GM10847 (cell line): ENCODE data around the gene AUP1.

Experiments
- POLR2A ChIP-seq: IDR thresholded peaks from 2 replicates; pipeline ENCODE4 v1.6.1; 2011; ENCODE audit not compliant: insufficient read length; ENCODE audit errors: extremely low read depth

Gene AUP1

GRCh38 chr2:74513605-74514367 lies 15.7 kb downstream of the AUP1 start:
- TF ChIP-seq POLR2A = no peak

DNA sequence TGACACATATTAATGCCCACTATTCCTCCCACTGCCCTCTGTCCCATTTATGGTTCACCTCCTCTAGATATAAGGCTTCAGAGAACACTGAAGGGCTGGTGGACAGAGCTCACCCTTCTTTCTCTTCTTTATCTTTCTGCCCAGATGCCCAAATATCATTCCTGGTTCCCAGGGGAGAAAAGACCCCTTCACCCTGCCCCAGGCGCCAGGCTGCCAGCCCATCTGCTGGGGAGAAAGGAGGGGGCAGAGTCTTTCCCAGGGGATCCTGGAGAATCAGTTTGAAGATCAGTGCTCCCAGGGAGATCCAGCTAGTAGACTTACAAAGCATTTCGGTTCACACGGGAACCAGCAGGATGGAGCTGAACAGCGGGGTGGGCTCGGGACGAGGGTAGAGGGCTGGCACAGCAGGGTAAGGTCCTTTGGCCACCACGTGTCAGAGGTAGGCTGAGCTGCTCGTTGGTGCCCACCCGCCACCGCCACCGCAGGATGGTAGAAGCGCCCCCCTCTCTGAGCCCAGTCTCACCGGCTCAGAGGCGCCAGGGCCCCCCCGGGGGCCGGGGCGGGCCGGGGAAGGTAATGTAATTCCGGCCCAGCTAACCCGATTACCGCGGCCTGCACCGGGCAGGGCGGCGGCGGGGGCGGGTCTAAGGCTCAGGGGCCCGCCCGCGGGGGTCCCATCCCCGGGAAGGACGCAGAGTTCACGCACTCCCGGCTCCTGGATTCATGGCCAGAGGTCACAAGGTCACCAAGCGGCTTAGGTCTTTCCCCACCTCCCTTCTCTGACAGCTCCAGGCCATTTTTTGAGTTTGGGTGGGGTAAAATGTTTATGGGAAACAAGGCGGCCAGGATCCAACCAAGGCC lies 16.5 kb downstream of the AUP1 start:
- no peak for TF ChIP-seq POLR2A

DNA sequence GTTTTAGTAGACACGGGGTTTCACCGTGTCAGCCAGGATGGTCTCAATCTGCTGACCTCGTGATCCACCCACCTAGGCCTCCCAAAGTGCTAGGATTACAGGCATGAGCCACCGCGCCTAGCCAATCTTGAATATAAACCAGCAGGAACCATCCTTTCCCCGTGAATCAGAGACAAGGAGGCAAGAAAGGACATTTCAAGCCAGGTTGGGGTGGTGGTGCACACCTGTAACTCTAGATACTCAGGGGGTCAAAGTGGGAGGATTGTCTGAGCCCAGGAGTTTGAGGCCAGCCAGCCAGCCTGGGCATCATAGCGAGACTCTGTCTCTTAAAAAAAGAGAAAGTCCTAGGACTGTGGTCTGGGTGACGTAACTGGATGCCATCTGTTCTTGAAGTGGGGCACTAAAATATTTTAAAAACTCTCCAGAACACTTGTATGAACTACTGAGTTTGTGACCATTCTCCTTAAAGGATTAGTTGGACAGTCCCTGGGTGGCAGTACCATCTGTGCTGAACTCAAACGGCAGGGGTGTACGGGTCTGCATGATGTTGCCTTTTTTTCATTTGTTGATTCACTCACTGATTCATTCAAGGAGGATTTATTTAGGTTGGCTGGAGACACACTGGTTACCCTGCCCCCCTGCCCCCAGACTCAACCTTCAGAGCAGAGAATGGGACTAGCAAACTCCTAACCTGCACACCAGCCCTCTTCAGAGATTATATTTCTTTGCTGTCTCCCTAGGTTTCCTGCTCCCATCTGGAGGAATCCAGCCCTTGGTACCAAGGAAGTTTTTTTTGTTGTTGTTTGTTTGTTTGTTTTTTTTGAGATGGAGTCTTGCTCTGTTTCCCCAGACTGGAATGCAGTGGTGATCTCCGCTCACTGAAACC lies 18.2 kb downstream of the AUP1 start:
- TF ChIP-seq POLR2A = no peak

GRCh38 chr2:74510272-74510671 lies 19.2 kb downstream of the AUP1 start:
- no peak for TF ChIP-seq POLR2A

DNA sequence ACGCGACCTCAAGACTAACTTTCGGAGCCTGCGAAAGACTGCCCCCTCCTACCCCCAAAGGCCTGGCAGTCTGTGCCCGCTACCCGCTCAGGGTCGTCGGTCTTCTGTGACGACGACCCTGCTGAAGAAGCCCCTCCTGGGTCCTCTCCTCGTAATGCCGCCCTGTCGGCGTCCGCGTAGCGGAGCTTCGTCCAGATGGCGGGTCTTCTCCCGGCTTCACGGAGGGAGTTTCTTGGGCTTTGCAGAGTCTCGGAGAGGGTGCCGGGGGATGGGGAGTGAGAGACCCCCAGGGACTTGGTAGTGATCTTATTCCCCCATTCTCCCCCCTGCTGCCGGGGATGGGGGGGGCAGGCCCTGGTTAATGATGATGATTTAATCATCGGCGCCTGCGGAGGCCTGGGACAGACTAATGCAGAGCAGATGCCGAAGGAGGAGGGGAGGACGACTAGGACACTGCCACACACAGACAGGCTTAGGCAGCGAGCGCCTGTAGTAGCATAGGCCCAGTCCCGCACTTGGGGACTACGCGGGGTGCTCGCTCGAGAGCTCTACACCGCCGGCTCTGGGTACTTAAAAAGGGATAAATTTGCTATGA lies 21.5 kb downstream of the AUP1 start:
- TF ChIP-seq POLR2A = no peak

- peak; percentile 72 for TF ChIP-seq POLR2A
These were observed 22.2 kb downstream of the AUP1 start, which contains the start of gene PCGF1 for GRCh38 chr2:74507145-74507925. Gene PCGF1, minus strand, starts transcription at chr2:74507695. Its CDS starts 27 bp downstream, at chr2:74507668.

- TF ChIP-seq POLR2A = no peak
These were observed 23.9 kb downstream of the AUP1 start for GRCh38 chr2:74505448-74506246.

- no peak for TF ChIP-seq POLR2A
These were observed 24.9 kb downstream of the AUP1 start for GRCh38 chr2:74504591-74504990.

- no peak for TF ChIP-seq POLR2A
These were observed 25.7 kb downstream of the AUP1 start for GRCh38 chr2:74503506-74504475.

GRCh38 chr2:74502720-74503505 lies 26.6 kb downstream of the AUP1 start:
- peak; percentile 42 for TF ChIP-seq POLR2A

GRCh38 chr2:74502147-74502719 lies 27.3 kb downstream of the AUP1 start:
- TF ChIP-seq POLR2A = no peak
